ENCODE measurements around the gene LAX1.

DNA sequence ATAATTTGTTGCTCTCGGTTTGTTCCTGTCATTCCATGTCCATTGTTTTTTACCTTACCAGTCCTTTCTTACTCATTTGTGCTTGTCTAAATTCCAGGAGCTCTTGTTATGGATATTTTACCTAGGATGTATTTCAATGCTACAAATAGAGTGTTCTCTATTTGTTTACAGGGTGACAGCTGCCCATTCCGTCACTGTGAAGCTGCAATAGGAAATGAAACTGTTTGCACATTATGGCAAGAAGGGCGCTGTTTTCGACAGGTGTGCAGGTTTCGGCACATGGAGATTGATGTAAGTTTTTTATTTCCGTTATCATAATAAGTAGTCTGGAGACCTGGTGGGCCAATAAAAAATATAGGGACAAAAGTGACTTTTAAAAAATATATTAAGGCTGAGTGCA is 53.4 kb downstream of the LAX1 start:
- TF ChIP-seq CTCF (IDR thresholded peaks at IDR 0.05; ENCODE audit: low read depth, low read length): no peak
- TF ChIP-seq EZH2phosphoT487 (IDR thresholded peaks at IDR 0.05; ENCODE audit: low read depth): no peak
